ENCODE data around the gene POLR2F.

POLR2F gene

GRCh38 chr22:38007330-38007902 is 53.9 kb downstream of the POLR2F start:
- no peak for DNase-seq

- no peak for DNase-seq
These were observed 55.7 kb downstream of the POLR2F start for GRCh38 chr22:38009000-38009806.

- no peak for DNase-seq
These were observed 59.1 kb downstream of the POLR2F start for GRCh38 chr22:38012604-38013072.

GRCh38 chr22:38014083-38014482 is 60.6 kb downstream of the POLR2F start:
- no peak for DNase-seq

GRCh38 chr22:38016182-38017151 is 63.0 kb downstream of the POLR2F start:
- DNase-seq = no peak

- DNase-seq = peak; percentile 88 to 95
These were observed 63.9 kb downstream of the POLR2F start for GRCh38 chr22:38017272-38017920.

GRCh38 chr22:38017939-38018885 is 64.7 kb downstream of the POLR2F start:
- no peak for DNase-seq

Data from inflammatory macrophage (primary cell).